ENCODE data around the gene CFAP65. TPM values are rescaled to one million over a fixed set of nuclear protein-coding genes. Genes with fewer than 3 reads are reported as not detected.

CFAP65 gene
- total RNA-seq, 1 experiment from 2014 or later = 0.52 TPM

DNA sequence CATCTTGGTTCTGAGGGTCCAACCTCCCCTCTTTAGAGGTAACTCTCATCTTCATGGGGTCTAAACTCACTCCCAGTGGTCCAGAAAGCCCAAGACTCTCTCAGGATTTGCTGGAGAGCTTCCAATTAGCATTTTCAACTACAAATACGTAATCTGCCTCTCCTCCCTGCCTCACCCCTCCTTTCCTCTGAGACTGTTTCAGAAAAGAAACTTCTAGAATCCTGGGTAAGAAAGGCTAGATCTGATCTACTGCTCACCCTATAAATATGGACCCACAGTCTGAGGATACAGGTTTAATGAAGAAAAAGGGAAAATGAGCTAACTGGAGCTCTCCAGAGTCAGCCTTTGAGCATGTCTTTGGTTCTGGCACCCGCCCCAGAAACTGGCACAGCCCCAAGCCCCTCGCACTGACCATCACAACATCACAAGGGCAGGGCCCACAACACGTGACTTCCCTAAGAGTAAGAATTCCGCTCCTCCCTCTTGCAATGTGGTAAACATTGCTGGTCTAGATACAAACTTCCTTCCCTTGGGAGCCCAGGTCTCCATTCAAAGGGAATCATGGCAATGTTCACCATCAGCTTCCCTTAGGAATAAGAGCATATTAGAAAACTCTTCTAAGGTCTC is 41.1 kb upstream of the CFAP65 start:
- no peak overlapping the region for H3K9ac ChIP-seq (ENCODE audit: low read length)
- no peaks in the 10 kb centered on the region for H3K9me2 ChIP-seq (ENCODE audit: insufficient read depth)
- no peak overlapping the region for H3K27ac ChIP-seq (ENCODE audit: low read depth, low read length)
- ATAC-seq (no peak), DNase-seq (ENCODE audit: low read depth, low spot score) (no peak)
- CTCF ChIA-PET = interaction anchor here (1.4 kb wide), 1 partner anchor 80 kb away, joined by 3 read pairs; no protein-coding TSS in a partner anchor
- H3K4me3 ChIP-seq (replicated peaks in 1 of 2; ENCODE audit: low read depth in 1 of 2, low read length in 2 of 2) = no peak overlapping the region
- no peaks in the 10 kb centered on the region for H3K9me3 ChIP-seq (ENCODE audit: control insufficient read depth in 1 of 2, insufficient read depth in 1 of 2, low read depth in 1 of 2, low read length in 2 of 2)
- no peaks in the 10 kb centered on the region for H3K79me2 ChIP-seq (ENCODE audit: insufficient read depth, low read length)
- RAD21 ChIA-PET (ENCODE audit: low non-redundant PET in 1 of 2, low total read pairs in 2 of 2, uncharacterized antibody in 2 of 2, unreplicated experiment in 2 of 2) = no interaction called here
- intact Hi-C loops (cut with micrococcal nuclease) = no loop called here
- no peak overlapping the region for H3K4me2 ChIP-seq (ENCODE audit: low read length)
- BruUV-seq (replicated peaks) = no TSS peak
- TF ChIP-seq, protein P1, sequence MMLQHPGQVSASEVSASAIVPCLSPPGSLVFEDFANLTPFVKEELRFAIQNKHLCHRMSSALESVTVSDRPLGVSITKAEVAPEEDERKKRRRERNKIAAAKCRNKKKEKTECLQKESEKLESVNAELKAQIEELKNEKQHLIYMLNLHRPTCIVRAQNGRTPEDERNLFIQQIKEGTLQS (IDR thresholded peaks at IDR 0.05) = no peak
- no peak for TF ChIP-seq POLR2A (IDR thresholded peaks at IDR 0.05; ENCODE audit: borderline replicate concordance, extremely low read depth, insufficient read depth, insufficient read length)
- TF ChIP-seq SRF (IDR thresholded peaks at IDR 0.05; ENCODE audit: low read depth) = no peak
- TF ChIP-seq REST (IDR thresholded peaks at IDR 0.05; ENCODE audit: low read depth) = no peak
- no peak for TF ChIP-seq TCF7L2 (IDR thresholded peaks at IDR 0.05; ENCODE audit: borderline replicate concordance, extremely low read depth, insufficient read depth, insufficient read length)
- no peak for TF ChIP-seq EGR1 (IDR thresholded peaks at IDR 0.05; ENCODE audit: low read depth)
- no peaks in the 10 kb centered on the region for H4K20me1 ChIP-seq (ENCODE audit: insufficient read depth)
- no peaks in the 10 kb centered on the region for H3K27me3 ChIP-seq (ENCODE audit: insufficient read depth, low read length)
- H3K4me1 ChIP-seq (ENCODE audit: control insufficient read depth in 1 of 2, insufficient read depth in 2 of 2, low read length in 2 of 2) = no peaks in the 10 kb centered on the region
- POLR2A ChIA-PET = no interaction called here
- no peak overlapping the region for H2AFZ ChIP-seq (ENCODE audit: low read depth, low read length, poor library complexity, severe bottlenecking)
- H3K36me3 ChIP-seq (ENCODE audit: control insufficient read depth in 1 of 2, insufficient read depth in 2 of 2, low read length in 2 of 2) = no peaks in the 10 kb centered on the region; a peak in 1 of 4 replicates
